ENCODE data around the gene APC. TPM values are rescaled to one million over a fixed set of nuclear protein-coding genes. Genes with fewer than 3 reads are reported as not detected.

Gene APC
- total and polyA plus RNA-seq, 4 donors = 4.8 to 36.2 (median 24.4) TPM

DNA sequence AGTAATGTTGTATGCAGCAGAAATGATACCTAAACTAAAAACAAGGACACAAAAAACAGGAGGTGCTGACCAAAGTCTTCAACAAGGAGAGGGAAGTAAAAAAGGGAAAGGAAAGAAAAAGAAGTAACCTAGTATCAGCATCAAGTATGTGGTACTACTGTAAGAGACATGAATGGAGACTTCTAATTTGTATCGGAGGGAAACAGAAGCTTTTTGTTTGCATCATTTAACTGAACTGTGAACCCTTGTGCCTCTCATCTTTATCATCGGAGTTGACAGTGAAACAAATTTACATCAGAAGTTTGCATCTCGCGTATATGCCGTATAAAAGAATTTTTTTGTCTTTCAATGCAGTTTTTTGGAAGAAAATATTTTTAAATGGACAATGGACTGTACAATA is 129.7 kb downstream of the APC start:
- Histone ChIP-seq H3K4me1 (ENCODE audit: control insufficient read depth in 4 of 4, insufficient read depth in 4 of 4, low read length in 3 of 4) (peaks cover 4 to 13% (median 10%) of the 10 kb centered on the region in 4 donors), H3K9ac (ENCODE audit: low read depth in 1 of 2, low read length in 2 of 2) (no peak overlapping the region), H3K27me3 (ENCODE audit: control insufficient read depth in 4 of 4, insufficient read depth in 4 of 4, low read length in 3 of 4) (no peaks in the 10 kb centered on the region), H3K9me3 (ENCODE audit: control insufficient read depth in 4 of 4, low read length in 3 of 4) (no peaks in the 10 kb centered on the region), H3K4me3 (ENCODE audit: low read depth in 1 of 3, low read length in 3 of 3) (no peak overlapping the region), H3K36me3 (ENCODE audit: control insufficient read depth in 4 of 4, insufficient read depth in 3 of 4, low read depth in 1 of 4, low read length in 3 of 4) (peaks cover 2 to 42% (median 35%) of the 10 kb centered on the region in 4 donors), H3K27ac (ENCODE audit: low read depth in 1 of 2, low read length in 2 of 2) (no peak overlapping the region)
- no peak for DNase-seq (ENCODE audit: low spot score)
- WGBS = 97% methylated on average over 5 of the region's 5 CpGs
- no peak for TF ChIP-seq JUND (IDR thresholded peaks at IDR 0.05)
- TF ChIP-seq, protein P1, sequence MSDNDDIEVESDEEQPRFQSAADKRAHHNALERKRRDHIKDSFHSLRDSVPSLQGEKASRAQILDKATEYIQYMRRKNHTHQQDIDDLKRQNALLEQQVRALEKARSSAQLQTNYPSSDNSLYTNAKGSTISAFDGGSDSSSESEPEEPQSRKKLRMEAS (IDR thresholded peaks at IDR 0.05) = no peak
- no peak for TF ChIP-seq RAD21 (IDR thresholded peaks at IDR 0.05)
- TF ChIP-seq FOXA2 (IDR thresholded peaks at IDR 0.05) = no peak
- TF ChIP-seq, protein P2, sequence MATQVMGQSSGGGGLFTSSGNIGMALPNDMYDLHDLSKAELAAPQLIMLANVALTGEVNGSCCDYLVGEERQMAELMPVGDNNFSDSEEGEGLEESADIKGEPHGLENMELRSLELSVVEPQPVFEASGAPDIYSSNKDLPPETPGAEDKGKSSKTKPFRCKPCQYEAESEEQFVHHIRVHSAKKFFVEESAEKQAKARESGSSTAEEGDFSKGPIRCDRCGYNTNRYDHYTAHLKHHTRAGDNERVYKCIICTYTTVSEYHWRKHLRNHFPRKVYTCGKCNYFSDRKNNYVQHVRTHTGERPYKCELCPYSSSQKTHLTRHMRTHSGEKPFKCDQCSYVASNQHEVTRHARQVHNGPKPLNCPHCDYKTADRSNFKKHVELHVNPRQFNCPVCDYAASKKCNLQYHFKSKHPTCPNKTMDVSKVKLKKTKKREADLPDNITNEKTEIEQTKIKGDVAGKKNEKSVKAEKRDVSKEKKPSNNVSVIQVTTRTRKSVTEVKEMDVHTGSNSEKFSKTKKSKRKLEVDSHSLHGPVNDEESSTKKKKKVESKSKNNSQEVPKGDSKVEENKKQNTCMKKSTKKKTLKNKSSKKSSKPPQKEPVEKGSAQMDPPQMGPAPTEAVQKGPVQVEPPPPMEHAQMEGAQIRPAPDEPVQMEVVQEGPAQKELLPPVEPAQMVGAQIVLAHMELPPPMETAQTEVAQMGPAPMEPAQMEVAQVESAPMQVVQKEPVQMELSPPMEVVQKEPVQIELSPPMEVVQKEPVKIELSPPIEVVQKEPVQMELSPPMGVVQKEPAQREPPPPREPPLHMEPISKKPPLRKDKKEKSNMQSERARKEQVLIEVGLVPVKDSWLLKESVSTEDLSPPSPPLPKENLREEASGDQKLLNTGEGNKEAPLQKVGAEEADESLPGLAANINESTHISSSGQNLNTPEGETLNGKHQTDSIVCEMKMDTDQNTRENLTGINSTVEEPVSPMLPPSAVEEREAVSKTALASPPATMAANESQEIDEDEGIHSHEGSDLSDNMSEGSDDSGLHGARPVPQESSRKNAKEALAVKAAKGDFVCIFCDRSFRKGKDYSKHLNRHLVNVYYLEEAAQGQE (IDR thresholded peaks at IDR 0.05) = no peak
- no peak for TF ChIP-seq EGR1 (IDR thresholded peaks at IDR 0.05; ENCODE audit: low read depth in 2 of 2)
- TF ChIP-seq HNF4A (conservative IDR thresholded peaks at IDR 0.05) = no peak
- TF ChIP-seq, protein P3, sequence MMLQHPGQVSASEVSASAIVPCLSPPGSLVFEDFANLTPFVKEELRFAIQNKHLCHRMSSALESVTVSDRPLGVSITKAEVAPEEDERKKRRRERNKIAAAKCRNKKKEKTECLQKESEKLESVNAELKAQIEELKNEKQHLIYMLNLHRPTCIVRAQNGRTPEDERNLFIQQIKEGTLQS (IDR thresholded peaks at IDR 0.05) = no peak
- no peak for TF ChIP-seq GABPA (IDR thresholded peaks at IDR 0.05 in 1 of 2, conservative IDR thresholded peaks at IDR 0.05 in 1 of 2)
- TF ChIP-seq HNF4G (IDR thresholded peaks at IDR 0.05) = no peak
- no peak for TF ChIP-seq TAF1 (conservative IDR thresholded peaks at IDR 0.05)
- no peak for TF ChIP-seq YY1 (IDR thresholded peaks at IDR 0.05)
- TF ChIP-seq, protein P4, sequence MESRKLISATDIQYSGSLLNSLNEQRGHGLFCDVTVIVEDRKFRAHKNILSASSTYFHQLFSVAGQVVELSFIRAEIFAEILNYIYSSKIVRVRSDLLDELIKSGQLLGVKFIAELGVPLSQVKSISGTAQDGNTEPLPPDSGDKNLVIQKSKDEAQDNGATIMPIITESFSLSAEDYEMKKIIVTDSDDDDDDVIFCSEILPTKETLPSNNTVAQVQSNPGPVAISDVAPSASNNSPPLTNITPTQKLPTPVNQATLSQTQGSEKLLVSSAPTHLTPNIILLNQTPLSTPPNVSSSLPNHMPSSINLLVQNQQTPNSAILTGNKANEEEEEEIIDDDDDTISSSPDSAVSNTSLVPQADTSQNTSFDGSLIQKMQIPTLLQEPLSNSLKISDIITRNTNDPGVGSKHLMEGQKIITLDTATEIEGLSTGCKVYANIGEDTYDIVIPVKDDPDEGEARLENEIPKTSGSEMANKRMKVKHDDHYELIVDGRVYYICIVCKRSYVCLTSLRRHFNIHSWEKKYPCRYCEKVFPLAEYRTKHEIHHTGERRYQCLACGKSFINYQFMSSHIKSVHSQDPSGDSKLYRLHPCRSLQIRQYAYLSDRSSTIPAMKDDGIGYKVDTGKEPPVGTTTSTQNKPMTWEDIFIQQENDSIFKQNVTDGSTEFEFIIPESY (IDR thresholded peaks at IDR 0.05) = no peak
- no peak for TF ChIP-seq NR2F2 (IDR thresholded peaks at IDR 0.05)
- TF ChIP-seq, protein P5, sequence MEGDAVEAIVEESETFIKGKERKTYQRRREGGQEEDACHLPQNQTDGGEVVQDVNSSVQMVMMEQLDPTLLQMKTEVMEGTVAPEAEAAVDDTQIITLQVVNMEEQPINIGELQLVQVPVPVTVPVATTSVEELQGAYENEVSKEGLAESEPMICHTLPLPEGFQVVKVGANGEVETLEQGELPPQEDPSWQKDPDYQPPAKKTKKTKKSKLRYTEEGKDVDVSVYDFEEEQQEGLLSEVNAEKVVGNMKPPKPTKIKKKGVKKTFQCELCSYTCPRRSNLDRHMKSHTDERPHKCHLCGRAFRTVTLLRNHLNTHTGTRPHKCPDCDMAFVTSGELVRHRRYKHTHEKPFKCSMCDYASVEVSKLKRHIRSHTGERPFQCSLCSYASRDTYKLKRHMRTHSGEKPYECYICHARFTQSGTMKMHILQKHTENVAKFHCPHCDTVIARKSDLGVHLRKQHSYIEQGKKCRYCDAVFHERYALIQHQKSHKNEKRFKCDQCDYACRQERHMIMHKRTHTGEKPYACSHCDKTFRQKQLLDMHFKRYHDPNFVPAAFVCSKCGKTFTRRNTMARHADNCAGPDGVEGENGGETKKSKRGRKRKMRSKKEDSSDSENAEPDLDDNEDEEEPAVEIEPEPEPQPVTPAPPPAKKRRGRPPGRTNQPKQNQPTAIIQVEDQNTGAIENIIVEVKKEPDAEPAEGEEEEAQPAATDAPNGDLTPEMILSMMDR (IDR thresholded peaks at IDR 0.05; ENCODE audit: low read depth, low read length, missing input control) = no peak

DNA sequence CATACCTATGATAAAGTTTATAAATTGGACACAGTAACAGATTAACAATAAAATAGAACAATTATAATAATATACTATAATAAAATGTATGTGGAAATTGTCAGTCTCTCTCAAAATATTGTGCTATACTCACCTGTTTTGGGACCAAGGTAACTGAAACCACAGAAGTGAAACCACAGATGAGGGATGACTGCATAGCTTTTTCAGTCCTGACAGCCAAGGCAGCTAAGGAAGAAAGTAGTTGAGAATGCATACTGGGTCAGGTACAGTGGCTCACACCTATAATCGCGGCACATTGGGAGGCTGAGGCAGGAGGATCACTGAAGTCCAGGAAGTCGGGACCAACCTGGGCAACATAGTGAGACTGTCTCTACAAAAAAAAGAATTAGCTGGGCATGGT is 132.3 kb downstream of the APC start:
- Histone ChIP-seq H3K4me3 (ENCODE audit: low read depth in 1 of 3, low read length in 3 of 3) (no peak overlapping the region), H3K9ac (ENCODE audit: low read depth in 1 of 2, low read length in 2 of 2) (no peak overlapping the region), H3K27ac (ENCODE audit: low read depth in 1 of 2, low read length in 2 of 2) (no peak overlapping the region), H3K36me3 (ENCODE audit: control insufficient read depth in 4 of 4, insufficient read depth in 3 of 4, low read depth in 1 of 4, low read length in 3 of 4) (peaks cover 2 to 42% (median 29%) of the 10 kb centered on the region in 4 donors), H3K27me3 (ENCODE audit: control insufficient read depth in 4 of 4, insufficient read depth in 4 of 4, low read length in 3 of 4) (no peaks in the 10 kb centered on the region), H3K9me3 (ENCODE audit: control insufficient read depth in 4 of 4, low read length in 3 of 4) (no peaks in the 10 kb centered on the region), H3K4me1 (ENCODE audit: control insufficient read depth in 4 of 4, insufficient read depth in 4 of 4, low read length in 3 of 4) (no peaks in the 10 kb centered on the region)
- 97% methylated on average over 3 of the region's 3 CpGs for WGBS
- TF ChIP-seq NR2F2 (IDR thresholded peaks at IDR 0.05) (no peak), HNF4A (conservative IDR thresholded peaks at IDR 0.05) (no peak), FOXA2 (IDR thresholded peaks at IDR 0.05) (no peak), TAF1 (conservative IDR thresholded peaks at IDR 0.05) (no peak), RAD21 (IDR thresholded peaks at IDR 0.05) (no peak), EGR1 (IDR thresholded peaks at IDR 0.05; ENCODE audit: low read depth in 2 of 2) (no peak), YY1 (IDR thresholded peaks at IDR 0.05) (no peak)
- TF ChIP-seq, protein P4 (IDR thresholded peaks at IDR 0.05) = no peak
- TF ChIP-seq, protein P1 (IDR thresholded peaks at IDR 0.05) = no peak
- TF ChIP-seq, protein P3 (IDR thresholded peaks at IDR 0.05) = no peak
- DNase-seq (ENCODE audit: low spot score) = no peak

All from liver (tissue), 9 donors.